Activated naive CD4-positive, alpha-beta T cell treated with Interleukin-2 at 50 U/mL for 16 hours (primary cell): ENCODE data around the gene RAD51B.

Experiments
- DNase-seq: peaks from one replicate; pipeline ENCODE4 v3.0.0-alpha.2; 2020

RAD51B gene

GRCh38 chr14:68315081-68315480 lies 495.5 kb downstream of the RAD51B start:
- no peak for DNase-seq

- DNase-seq: no peak
Observed at GRCh38 chr14:68316078-68316868, 496.7 kb downstream of the RAD51B start.

GRCh38 chr14:68317239-68317638 lies 497.7 kb downstream of the RAD51B start:
- DNase-seq: no peak

- no peak for DNase-seq
Observed at GRCh38 chr14:68318828-68319227, 499.2 kb downstream of the RAD51B start.

- no peak for DNase-seq
Observed at GRCh38 chr14:68320495-68320894, 500.9 kb downstream of the RAD51B start.

- no peak for DNase-seq
Observed at GRCh38 chr14:68322940-68323620, 503.5 kb downstream of the RAD51B start.

GRCh38 chr14:68325267-68325807 lies 505.8 kb downstream of the RAD51B start:
- DNase-seq: no peak

GRCh38 chr14:68327231-68327630 lies 507.7 kb downstream of the RAD51B start:
- no peak for DNase-seq

- DNase-seq: no peak
Observed at GRCh38 chr14:68328509-68328908, 508.9 kb downstream of the RAD51B start.

- DNase-seq: no peak
Observed at GRCh38 chr14:68331426-68331825, 511.8 kb downstream of the RAD51B start.

GRCh38 chr14:68331991-68332390 lies 512.4 kb downstream of the RAD51B start:
- DNase-seq: no peak

GRCh38 chr14:68333262-68333661 lies 513.7 kb downstream of the RAD51B start:
- DNase-seq: no peak

GRCh38 chr14:68335312-68335711 lies 515.7 kb downstream of the RAD51B start:
- no peak for DNase-seq

- DNase-seq: no peak
Observed at GRCh38 chr14:68336165-68336564, 516.6 kb downstream of the RAD51B start.

GRCh38 chr14:68337279-68337678 lies 517.7 kb downstream of the RAD51B start:
- no peak for DNase-seq

- DNase-seq: no peak
Observed at GRCh38 chr14:68340262-68340661, 520.7 kb downstream of the RAD51B start.

GRCh38 chr14:68341411-68342212 lies 522.0 kb downstream of the RAD51B start:
- no peak for DNase-seq

- no peak for DNase-seq
Observed at GRCh38 chr14:68342216-68342763, 522.7 kb downstream of the RAD51B start.

- no peak for DNase-seq
Observed at GRCh38 chr14:68343534-68344118, 524.0 kb downstream of the RAD51B start.

GRCh38 chr14:68345738-68346137 lies 526.2 kb downstream of the RAD51B start:
- DNase-seq: no peak

GRCh38 chr14:68346556-68347343 lies 527.2 kb downstream of the RAD51B start:
- DNase-seq: no peak
